ENCODE measurements around the gene BRF1.

DNA sequence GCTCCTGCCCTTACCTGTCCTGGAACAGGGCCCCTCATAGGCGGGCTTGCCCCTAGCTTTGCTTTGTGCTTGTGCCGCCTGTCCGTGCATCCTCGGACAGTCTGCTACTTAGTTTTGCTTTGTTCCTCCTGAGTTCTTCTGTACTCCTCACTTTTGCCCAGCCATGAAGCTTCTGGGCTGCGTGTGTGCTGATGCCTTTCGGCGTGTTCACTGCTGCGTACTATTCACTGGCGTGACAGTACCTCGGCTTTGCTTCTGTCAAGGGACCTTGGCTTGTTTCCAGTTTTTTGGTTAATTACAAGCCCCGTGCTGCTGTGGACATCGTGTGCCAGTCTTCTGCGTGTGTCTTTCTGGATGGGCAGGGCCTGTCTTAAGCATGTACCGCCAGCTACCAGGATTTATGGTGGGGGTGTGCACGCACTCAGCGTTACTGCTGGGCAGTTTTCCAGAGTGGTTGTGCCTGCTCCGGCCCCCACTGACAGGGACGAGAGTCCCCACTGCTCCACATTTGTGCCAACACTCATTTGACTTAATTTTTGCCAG is 16.2 kb upstream of the BRF1 start:
- TF ChIP-seq GATA2 (IDR thresholded peaks at IDR 0.05; ENCODE audit: low read depth, low read length) (no peak), GATA3 (IDR thresholded peaks at IDR 0.05; ENCODE audit: low read depth, low read length) (no peak)

All from SH-SY5Y (cell line).